Measurements from ENCODE around the gene TRIM47. TPM values are rescaled to one million over a fixed set of nuclear protein-coding genes. Genes with fewer than 3 reads are reported as not detected.

Gene TRIM47
- total and polyA plus RNA-seq, 2 of the 13 experiments (the other 11 are each of a cell fraction or from before 2014, with no cell fraction given), result 33.5 to 82.0 TPM

- peak; percentile 92 for TF ChIP-seq ZNF792 (CRISPR knock-in tag; IDR thresholded peaks at IDR 0.05)
- peak; percentile 94 for TF ChIP-seq POLR2G (IDR thresholded peaks at IDR 0.05; ENCODE audit: low read depth, low read length)
- TF ChIP-seq ZNF768 (CRISPR knock-in tag; IDR thresholded peaks at IDR 0.05), result peak; percentile 84; the same call in 1 of the 2 replicates
- TF ChIP-seq ZBTB37 (CRISPR knock-in tag; IDR thresholded peaks at IDR 0.05), result peak; percentile 86
- TF ChIP-seq ZFP1 (CRISPR knock-in tag; IDR thresholded peaks at IDR 0.05), result no peak
- peak; percentile 96 for TF ChIP-seq KAT7 (CRISPR knock-in tag; IDR thresholded peaks at IDR 0.05; ENCODE audit: borderline replicate concordance)
- no peak for TF ChIP-seq ATF5 (CRISPR knock-in tag; IDR thresholded peaks at IDR 0.05; ENCODE audit: low read depth)
- TF ChIP-seq CREB3 (CRISPR knock-in tag; IDR thresholded peaks at IDR 0.05), result peak; percentile 94
- peak; percentile 70; the same call in 1 of the 2 replicates for TF ChIP-seq ZNF839 (CRISPR knock-in tag; IDR thresholded peaks at IDR 0.05; ENCODE audit: borderline replicate concordance)
- no peak for TF ChIP-seq GTF3A (CRISPR knock-in tag; conservative IDR thresholded peaks at IDR 0.05)
- TF ChIP-seq SMARCC2 (IDR thresholded peaks at IDR 0.05), result no peak
- TF ChIP-seq RBM22 (optimal IDR thresholded peaks at IDR 0.05; ENCODE audit: low read length), result peak; percentile 78
- no peak for TF ChIP-seq SNAI1 (CRISPR knock-in tag; IDR thresholded peaks at IDR 0.05; ENCODE audit: borderline replicate concordance)
- TF ChIP-seq BORCS8-MEF2B (CRISPR knock-in tag; IDR thresholded peaks at IDR 0.05), result peak; percentile 94
- TF ChIP-seq MXI1 (IDR thresholded peaks at IDR 0.05; ENCODE audit: borderline replicate concordance, low read depth, low read length), result peak; percentile 63; the same call in 1 of the 3 replicates
- peak; percentile 83; the same call in 1 of the 2 replicates for TF ChIP-seq GFI1 (CRISPR knock-in tag; IDR thresholded peaks at IDR 0.05; ENCODE audit: borderline replicate concordance)
- peak; percentile 48; the same call in 1 of the 2 replicates for TF ChIP-seq MXD3 (CRISPR knock-in tag; IDR thresholded peaks at IDR 0.05)
- no peak for TF ChIP-seq KAT2B (IDR thresholded peaks at IDR 0.05; ENCODE audit: borderline replicate concordance, low read depth, low read length)
- no peak for TF ChIP-seq SNAPC2 (CRISPR knock-in tag; IDR thresholded peaks at IDR 0.05)
- TF ChIP-seq ZNF709 (CRISPR knock-in tag; IDR thresholded peaks at IDR 0.05), result peak; percentile 93; the same call in 1 of the 2 replicates
- TF ChIP-seq PRDM15 (CRISPR knock-in tag; IDR thresholded peaks at IDR 0.05), result peak; percentile 58; the same call in 1 of the 2 replicates
- TF ChIP-seq ZNF777 (CRISPR knock-in tag; IDR thresholded peaks at IDR 0.05), result peak; percentile 67; the same call in 1 of the 2 replicates
- TF ChIP-seq FOXP1 (IDR thresholded peaks at IDR 0.05), result peak; percentile 75
- TF ChIP-seq FOXP1 (CRISPR knock-in tag; IDR thresholded peaks at IDR 0.05), result peak; percentile 93
Observed at GRCh38 chr17:75872434-75873351, 5.7 kb downstream of the TRIM47 start (continued).

Data from HepG2 (cell line).